B cell (primary cell): ENCODE measurements around the gene RIMS3. TPM values are rescaled to one million over a fixed set of nuclear protein-coding genes. Genes with fewer than 3 reads are reported as not detected.
"Not testable (repeated sequence)": the region's sequence is repeated elsewhere in the genome, so short reads cannot be mapped to it uniquely, and the experiment has no call there.

Source experiments
- ATAC-seq: fragments of 200-7000 bp; cut with Tn5 transposase; one replicate; pipeline ENCODE4 v1.10.0; 2021; ENCODE audit warnings: low read depth, mild to moderate bottlenecking, moderate number of reproducible peaks, moderate library complexity
- CTCF ChIA-PET: fragments of 350-600 bp; sonication (Branson Sonifier 250); formaldehyde crosslinking; loops from one replicate; lab custom pipeline; 2021; ENCODE audit warnings: antibody characterized with exemption, inconsistent platforms; lab: Charles Lee
- POLR2A ChIA-PET: fragments of 350-600 bp; sonication (Branson Sonifier 250); formaldehyde crosslinking; loops from one replicate; lab custom pipeline; 2021; ENCODE audit warnings: antibody characterized with exemption; lab: Charles Lee
- DNase-seq: peaks from one replicate; pipeline ENCODE4 v3.0.0; 2013
- H2AFZ ChIP-seq: 2 replicates; pipeline ENCODE4 v1.6.1; 2012; ENCODE audit warnings: mild to moderate bottlenecking, low read depth, low read length; ENCODE audit not compliant: insufficient read depth, poor library complexity, severe bottlenecking
- H3K27ac ChIP-seq, 2 donors: 1 replicate in 1 of 2; 2 replicates in 1 of 2; pipeline ENCODE4 v1.5.1; 2012 to 2013; ENCODE audit warnings: low read length in 2 of 2, mild to moderate bottlenecking in 2 of 2, moderate library complexity in 1 of 2
- H3K27me3 ChIP-seq, 4 experiments: fragments of 200-600 bp in 1 of 4; sonication (generic) in 1 of 4; replicated peaks in 1 of 4; 1 replicate in 2 of 4; 2 replicates in 2 of 4; pipeline versions ENCODE4 v1.6.1 to v1.7.0; 2013 to 2016; ENCODE audit warnings: low read length in 3 of 4, mild to moderate bottlenecking in 2 of 4, mixed read lengths in 1 of 4, moderate library complexity in 1 of 4; ENCODE audit not compliant: insufficient read depth in 4 of 4, control insufficient read depth in 3 of 4; ENCODE audit errors: control extremely low read depth in 1 of 4
- H3K36me3 ChIP-seq, 2 experiments: replicated peaks in 1 of 2; 1 replicate in 1 of 2; 2 replicates in 1 of 2; pipeline versions ENCODE4 v1.6.1 to v1.7.1; 2013; ENCODE audit warnings: low read length in 1 of 2; ENCODE audit not compliant: insufficient read depth in 2 of 2, control insufficient read depth in 1 of 2; ENCODE audit errors: control extremely low read depth in 1 of 2, extremely low read depth in 1 of 2
- H3K4me1 ChIP-seq, 2 donors: fragments of 200-600 bp in 1 of 2; sonication (generic) in 1 of 2; 1 replicate in 1 of 2; 2 replicates in 1 of 2; pipeline versions ENCODE4 v1.5.1 to v1.6.1; 2013 to 2017; ENCODE audit warnings: low read length in 2 of 2; ENCODE audit not compliant: control insufficient read depth in 2 of 2, insufficient read depth in 2 of 2
- H3K4me2 ChIP-seq: replicated peaks from 2 replicates; pipeline ENCODE3; 2012; ENCODE audit warnings: mild to moderate bottlenecking, low read depth, low read length; ENCODE audit not compliant: poor library complexity, severe bottlenecking
- H3K4me3 ChIP-seq, 5 experiments: fragments of 200-600 bp in 1 of 5; sonication (generic) in 1 of 5; 1 replicate in 3 of 5; 2 replicates in 2 of 5; pipeline versions ENCODE4 v1.5.1 to v1.7.0; 2011 to 2016; ENCODE audit warnings: low read length in 4 of 5, mild to moderate bottlenecking in 4 of 5, low read depth in 2 of 5, control low read depth in 1 of 5, moderate library complexity in 1 of 5; ENCODE audit not compliant: insufficient read depth in 1 of 5; ENCODE audit errors: control extremely low read depth in 1 of 5, extremely low read depth in 1 of 5
- H3K79me2 ChIP-seq: fragments of 200-600 bp; sonication (generic); one replicate; pipeline ENCODE4 v1.6.0; 2016; ENCODE audit warnings: low read length; ENCODE audit not compliant: control insufficient read depth, insufficient read depth
- H3K9ac ChIP-seq: fragments of 200-600 bp; sonication (generic); 2 replicates; pipeline ENCODE4 v1.6.1; 2017; ENCODE audit warnings: mild to moderate bottlenecking, low read length, moderate library complexity
- H3K9me3 ChIP-seq, 3 donors: one replicate each; pipeline versions ENCODE4 v1.6.1 to v1.7.1; 2013; ENCODE audit warnings: low read length in 2 of 3; ENCODE audit not compliant: control insufficient read depth in 2 of 3, insufficient read depth in 1 of 3; ENCODE audit errors: control extremely low read depth in 1 of 3
- H4K20me1 ChIP-seq: 2 replicates; pipeline ENCODE4 v1.6.0; 2012; ENCODE audit warnings: mild to moderate bottlenecking, low read length; ENCODE audit not compliant: insufficient read depth, control insufficient read depth, poor library complexity, severe bottlenecking
- H3K27ac Mint-ChIP-seq: one replicate; pipeline ENCODE4 v1.8.0; 2021; ENCODE audit warnings: mixed read lengths
- H3K27me3 Mint-ChIP-seq: one replicate; pipeline ENCODE4 v1.8.0; 2021; ENCODE audit warnings: mixed read lengths
- H3K4me1 Mint-ChIP-seq: one replicate; pipeline ENCODE4 v1.8.0; 2021; ENCODE audit warnings: mixed read lengths
- H3K4me3 Mint-ChIP-seq: one replicate; pipeline ENCODE4 v1.8.0; 2021; ENCODE audit warnings: mixed read lengths
- H3K9me3 Mint-ChIP-seq: one replicate; pipeline ENCODE4 v1.8.0; 2022; ENCODE audit warnings: mixed read lengths; ENCODE audit not compliant: insufficient read depth
- CTCF ChIP-seq: fragments of 200-600 bp; IDR thresholded peaks from one replicate; pipeline ENCODE4 v1.8.0; 2022; ENCODE audit warnings: antibody characterized with exemption, mild to moderate bottlenecking
- EZH2 ChIP-seq: IDR thresholded peaks from 2 replicates; pipeline ENCODE4 v1.6.1; 2012; ENCODE audit warnings: borderline replicate concordance, low read depth, mild to moderate bottlenecking, moderate library complexity, low read length; ENCODE audit not compliant: insufficient read depth, poor library complexity, severe bottlenecking
- WGBS: methylation state at CpG from one replicate; pipeline ENCODE4 v1.1.5; 2013; ENCODE audit warnings: missing lambda C conversion rate; ENCODE audit not compliant: insufficient coverage; 5-methylcytosine and 5-hydroxymethylcytosine counted together
- intact Hi-C: fragments of 100-400 bp; cut with micrococcal nuclease; formaldehyde crosslinking; loops from one replicate; pipeline ENCODE4 v1.10.0; 2022
- polyA plus RNA-seq: library from polyadenylated mRNA; depleted of rRNA; stranded (reverse); fragments of >200 nt; gene quantifications from 2 replicates; pipeline ENCODE4 v1.2.3, GENCODE V29; 2012
- total RNA-seq, 2 donors: library from RNA; stranded (reverse); fragments of 120-200 nt in 1 of 2; gene quantifications; 1 replicate in 1 of 2; 2 replicates in 1 of 2; pipeline versions ENCODE4 v1.2.3 to v1.2.4, GENCODE V29; 2013 to 2022

RIMS3 gene
- total and polyA plus RNA-seq, 2 donors (not counting 1 experiment from before 2014, with no cell fraction given) = 1.1 to 5.4 TPM

GRCh38 chr1:40703316-40703715, 37.8 kb upstream of the RIMS3 start:
- peaks cover 20% of the 10 kb centered on the region for H4K20me1 ChIP-seq
- peaks cover 47 to 71% of the 10 kb centered on the region in 2 donors for H3K4me1 ChIP-seq
- no peak overlapping the region for H2AFZ ChIP-seq
- intact Hi-C loops = no loop called here
- ChIA-PET CTCF (interaction anchor here (0.7 to 3.0 kb wide), 3 partner anchors 12 to 53 kb away, joined by 3 to 11 read pairs (median 5); partner anchors contain the start of gene NFYC), POLR2A (interaction anchor here (0.7 to 2.2 kb wide), 3 partner anchors 12 to 225 kb away, joined by 4 to 7 read pairs (median 4); partner anchors contain the start of gene NFYC)
- H3K9me3 ChIP-seq = no peaks in the 10 kb centered on the region
- Mint-ChIP-seq H3K9me3 (no peaks in the 10 kb centered on the region), H3K4me1 (peaks cover 71% of the 10 kb centered on the region), H3K27me3 (no peaks in the 10 kb centered on the region), H3K27ac (no peak overlapping the region), H3K4me3 (no peak overlapping the region)
- no CpG with 5 or more reads among the region's 3 CpGs for WGBS
- H3K4me3 ChIP-seq = no peak overlapping the region
- H3K4me2 ChIP-seq = no peak overlapping the region
- H3K79me2 ChIP-seq = peaks cover 99% of the 10 kb centered on the region
- no peak overlapping the region for H3K27ac ChIP-seq
- ATAC-seq (no peak), DNase-seq (no peak)
- H3K9ac ChIP-seq = no peak overlapping the region
- H3K36me3 ChIP-seq = no peaks in the 10 kb centered on the region
- TF ChIP-seq EZH2 (no peak), CTCF (no peak)
- H3K27me3 ChIP-seq = no peaks in the 10 kb centered on the region

GRCh38 chr1:40702810-40703209, 37.3 kb upstream of the RIMS3 start:
- H3K4me3 Mint-ChIP-seq = peak overlapping the region; percentile 49
- 78% methylated on average over 5 of the region's 9 CpGs for WGBS
- ChIA-PET POLR2A (interaction anchor here (2.2 kb wide), 1 partner anchor 11 kb away, joined by 7 read pairs; the partner anchor contains the start of gene NFYC), CTCF (interaction anchor here (1.2 to 3.0 kb wide), 2 partner anchors 12 to 17 kb away, joined by 5 to 11 read pairs; partner anchors contain the start of gene NFYC)
- H3K4me1 ChIP-seq = peaks cover 45 to 70% of the 10 kb centered on the region in 2 donors
- peaks cover 20% of the 10 kb centered on the region for H4K20me1 ChIP-seq
- H3K9me3 Mint-ChIP-seq, DNase-seq, H3K9me3 ChIP-seq, intact Hi-C loops, H3K27ac ChIP-seq, H3K4me3 ChIP-seq, H3K27ac Mint-ChIP-seq, H2AFZ ChIP-seq, H3K27me3 ChIP-seq, H3K4me2 ChIP-seq, H3K36me3 ChIP-seq, ATAC-seq, H3K27me3 Mint-ChIP-seq, H3K9ac ChIP-seq: not testable (repeated sequence)
- H3K4me1 Mint-ChIP-seq = peaks cover 68% of the 10 kb centered on the region
- peaks cover 99% of the 10 kb centered on the region for H3K79me2 ChIP-seq
